Measurements from ENCODE around the gene SUMO3.

The SUMO3 gene

DNA sequence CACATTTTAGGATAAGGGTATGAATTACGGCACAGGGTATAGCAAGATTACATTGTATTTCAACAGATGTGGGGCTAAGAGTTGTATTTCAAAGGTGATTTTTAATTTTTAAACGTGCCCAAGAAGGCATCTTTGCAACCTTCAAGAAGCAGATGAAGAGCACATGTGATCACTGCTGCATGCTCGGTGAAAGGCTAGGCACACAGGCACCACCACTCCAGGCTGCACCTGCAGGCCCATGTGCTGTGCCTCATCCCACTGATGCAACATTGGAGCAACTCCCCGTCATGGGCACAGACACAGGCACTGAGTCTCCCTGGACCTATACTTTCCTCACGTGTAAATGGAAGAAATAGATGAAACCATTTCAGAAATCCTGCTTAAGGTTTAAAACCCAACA lies 39.8 kb downstream of the SUMO3 start:
- no peak for DNase-seq

- no peak for DNase-seq
Measured at GRCh38 chr21:44774972-44775371, 42.9 kb downstream of the SUMO3 start.

- no peak for DNase-seq
Measured at GRCh38 chr21:44773291-44773932, 44.5 kb downstream of the SUMO3 start.

GRCh38 chr21:44771896-44772525 lies 45.9 kb downstream of the SUMO3 start:
- DNase-seq, result no peak

- DNase-seq, result no peak
Measured at GRCh38 chr21:44767834-44768831, 49.7 kb downstream of the SUMO3 start.

- no peak for DNase-seq
Measured at GRCh38 chr21:44766818-44767354, 51.0 kb downstream of the SUMO3 start.

- no peak for DNase-seq
Measured at GRCh38 chr21:44766014-44766817, 51.6 kb downstream of the SUMO3 start.

DNA sequence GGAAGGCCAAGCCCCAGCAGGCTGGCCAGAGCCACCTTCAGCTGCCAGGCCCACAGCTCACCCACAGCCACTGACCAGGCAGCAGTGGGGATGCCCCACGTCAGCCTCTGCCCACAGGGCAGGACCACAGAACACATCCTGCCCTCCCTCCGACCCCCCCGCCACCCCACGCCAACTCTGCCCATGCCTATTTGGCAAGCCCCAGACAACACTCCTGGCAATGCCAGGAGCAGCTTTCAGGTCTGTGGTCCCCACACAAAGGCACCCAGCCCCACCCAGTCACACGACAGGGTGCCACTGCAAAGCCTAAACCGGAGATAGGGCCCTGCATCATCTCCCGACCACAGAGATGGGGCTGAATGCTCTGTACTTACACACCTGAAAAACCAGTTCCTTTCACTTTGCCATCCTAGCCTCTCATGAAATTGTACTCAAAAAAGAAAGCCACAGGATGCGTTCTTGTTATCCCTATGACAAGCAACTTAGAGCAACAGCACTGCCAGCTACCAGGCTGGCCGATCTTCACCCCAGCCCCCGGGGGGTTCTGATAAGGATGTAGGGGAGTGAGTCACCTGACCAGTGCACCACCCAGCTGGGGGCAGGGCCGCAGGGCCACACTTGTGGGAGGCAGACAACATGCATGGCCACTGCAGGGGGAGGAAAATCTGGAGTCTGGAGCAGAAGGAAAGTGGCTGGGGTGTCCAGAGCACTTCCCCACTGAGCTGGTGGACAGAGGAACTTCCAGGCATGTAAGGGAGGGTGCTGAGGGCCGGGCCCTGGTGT lies 52.4 kb downstream of the SUMO3 start:
- DNase-seq, result no peak

GRCh38 chr21:44764319-44765230 lies 53.3 kb downstream of the SUMO3 start:
- no peak for DNase-seq

GRCh38 chr21:44763451-44764318 lies 54.2 kb downstream of the SUMO3 start:
- DNase-seq, result no peak

DNA sequence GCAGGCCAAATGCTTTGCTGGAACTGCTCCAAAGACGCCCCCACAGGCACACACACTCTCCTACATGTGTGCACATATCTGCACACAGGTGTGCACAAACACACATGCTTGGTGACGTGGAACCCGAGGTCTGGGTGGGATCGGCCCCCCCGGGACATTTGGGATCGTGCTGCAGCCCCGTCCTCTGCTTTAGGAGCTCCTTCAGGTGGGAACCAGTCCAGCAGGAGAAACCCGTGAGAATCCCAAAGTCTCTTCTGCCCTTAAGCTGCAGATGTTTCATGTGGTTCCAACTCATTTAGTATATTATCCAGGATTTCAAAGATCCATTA lies 54.8 kb downstream of the SUMO3 start:
- no peak for DNase-seq

GRCh38 chr21:44762221-44763049 lies 55.4 kb downstream of the SUMO3 start:
- DNase-seq, result no peak

GRCh38 chr21:44761747-44762208 lies 56.1 kb downstream of the SUMO3 start:
- DNase-seq, result no peak

- DNase-seq, result no peak
Measured at GRCh38 chr21:44761011-44761729, 56.7 kb downstream of the SUMO3 start.

- DNase-seq, result no peak
Measured at GRCh38 chr21:44760376-44760775, 57.5 kb downstream of the SUMO3 start.

- DNase-seq, result no peak
Measured at GRCh38 chr21:44759628-44760285, 58.1 kb downstream of the SUMO3 start.
